Measurements from ENCODE around the gene RAD51B. TPM values are rescaled to one million over a fixed set of nuclear protein-coding genes. Genes with fewer than 3 reads are reported as not detected.

Gene RAD51B
- total RNA-seq, 1 experiment from 2014 or later, result 14.2 TPM

DNA sequence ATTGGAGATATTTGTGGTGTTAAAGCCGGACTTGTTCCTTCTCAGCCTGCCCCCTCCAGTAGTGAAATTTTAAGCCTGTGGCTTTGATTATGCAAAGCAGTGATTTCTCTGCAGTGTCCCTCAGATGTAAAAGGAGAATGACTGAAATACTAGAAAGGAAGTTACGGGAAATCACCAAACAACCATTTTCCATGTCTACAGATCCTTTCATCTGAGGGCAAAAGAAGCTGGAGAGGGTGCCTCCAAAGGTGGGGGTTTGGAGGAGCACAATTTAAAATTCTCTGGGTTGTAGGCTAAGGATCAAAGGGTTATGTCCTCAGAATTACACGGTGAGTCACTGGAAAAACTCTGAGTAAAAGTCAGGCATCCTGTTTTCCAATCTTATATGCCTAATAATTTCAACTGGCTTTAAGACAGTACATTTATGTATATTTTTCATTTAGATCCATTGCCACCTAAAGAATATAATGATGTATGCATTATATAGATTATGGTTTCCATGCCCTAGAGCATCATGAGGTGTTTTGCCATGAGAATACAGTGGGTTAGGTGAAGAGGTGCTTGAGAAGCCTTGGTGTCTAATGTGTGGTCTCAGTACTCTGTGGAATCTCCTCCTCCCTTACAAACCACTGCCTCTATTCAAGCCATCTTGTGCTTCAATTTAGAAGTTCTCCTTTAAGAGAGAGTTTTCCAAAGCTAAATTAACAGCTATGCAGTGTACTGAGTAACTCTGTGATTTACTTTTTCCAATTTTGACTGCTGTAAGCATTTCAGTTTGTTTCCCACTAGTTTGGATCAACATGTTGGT is 362.1 kb downstream of the RAD51B start (continued):
- TF ChIP-seq, protein P1, sequence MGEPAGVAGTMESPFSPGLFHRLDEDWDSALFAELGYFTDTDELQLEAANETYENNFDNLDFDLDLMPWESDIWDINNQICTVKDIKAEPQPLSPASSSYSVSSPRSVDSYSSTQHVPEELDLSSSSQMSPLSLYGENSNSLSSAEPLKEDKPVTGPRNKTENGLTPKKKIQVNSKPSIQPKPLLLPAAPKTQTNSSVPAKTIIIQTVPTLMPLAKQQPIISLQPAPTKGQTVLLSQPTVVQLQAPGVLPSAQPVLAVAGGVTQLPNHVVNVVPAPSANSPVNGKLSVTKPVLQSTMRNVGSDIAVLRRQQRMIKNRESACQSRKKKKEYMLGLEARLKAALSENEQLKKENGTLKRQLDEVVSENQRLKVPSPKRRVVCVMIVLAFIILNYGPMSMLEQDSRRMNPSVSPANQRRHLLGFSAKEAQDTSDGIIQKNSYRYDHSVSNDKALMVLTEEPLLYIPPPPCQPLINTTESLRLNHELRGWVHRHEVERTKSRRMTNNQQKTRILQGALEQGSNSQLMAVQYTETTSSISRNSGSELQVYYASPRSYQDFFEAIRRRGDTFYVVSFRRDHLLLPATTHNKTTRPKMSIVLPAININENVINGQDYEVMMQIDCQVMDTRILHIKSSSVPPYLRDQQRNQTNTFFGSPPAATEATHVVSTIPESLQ (CRISPR knock-in tag; IDR thresholded peaks at IDR 0.05), result no peak

DNA sequence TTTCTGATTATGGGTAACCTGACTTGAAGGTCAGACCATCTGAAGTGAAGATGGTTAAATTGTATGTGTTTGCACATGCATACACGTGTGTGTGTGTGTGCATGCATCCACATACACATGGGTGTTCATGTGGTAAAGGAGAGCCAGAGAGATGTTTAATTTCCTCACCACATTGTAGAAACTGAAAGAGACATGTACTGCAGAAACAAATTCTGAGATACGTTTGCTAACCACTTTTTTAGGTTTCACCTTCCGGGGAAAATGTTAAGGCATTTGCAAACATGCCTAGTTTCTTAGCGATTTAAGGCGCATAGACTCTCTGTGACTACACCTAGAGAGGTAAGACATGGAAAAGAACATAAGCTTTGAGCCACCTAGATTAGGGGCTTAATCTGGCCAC is 362.9 kb downstream of the RAD51B start:
- Mint-ChIP-seq H3K27ac (no peak overlapping the region), H3K9me3 (no peaks in the 10 kb centered on the region; the same call in 1 of the 2 replicates), H3K27me3 (ENCODE audit: low read depth) (no peaks in the 10 kb centered on the region; the same call in 1 of the 2 replicates), H3K4me1 (peaks cover 35% of the 10 kb centered on the region), H3K36me3 (no peaks in the 10 kb centered on the region), H3K4me3 (no peak overlapping the region)
- no peak for ATAC-seq
- no peak for DNase-seq (ENCODE audit: low spot score)
- ChIA-PET CTCF (no interaction called here), POLR2A (no interaction called here)
- TF ChIP-seq FOXK1 (CRISPR knock-in tag; IDR thresholded peaks at IDR 0.05), result no peak
- TF ChIP-seq, protein P2, sequence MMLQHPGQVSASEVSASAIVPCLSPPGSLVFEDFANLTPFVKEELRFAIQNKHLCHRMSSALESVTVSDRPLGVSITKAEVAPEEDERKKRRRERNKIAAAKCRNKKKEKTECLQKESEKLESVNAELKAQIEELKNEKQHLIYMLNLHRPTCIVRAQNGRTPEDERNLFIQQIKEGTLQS (CRISPR knock-in tag; conservative IDR thresholded peaks at IDR 0.05), result no peak
- no peak for TF ChIP-seq SMAD3 (CRISPR knock-in tag; IDR thresholded peaks at IDR 0.05; ENCODE audit: borderline replicate concordance)
- TF ChIP-seq, protein P3, sequence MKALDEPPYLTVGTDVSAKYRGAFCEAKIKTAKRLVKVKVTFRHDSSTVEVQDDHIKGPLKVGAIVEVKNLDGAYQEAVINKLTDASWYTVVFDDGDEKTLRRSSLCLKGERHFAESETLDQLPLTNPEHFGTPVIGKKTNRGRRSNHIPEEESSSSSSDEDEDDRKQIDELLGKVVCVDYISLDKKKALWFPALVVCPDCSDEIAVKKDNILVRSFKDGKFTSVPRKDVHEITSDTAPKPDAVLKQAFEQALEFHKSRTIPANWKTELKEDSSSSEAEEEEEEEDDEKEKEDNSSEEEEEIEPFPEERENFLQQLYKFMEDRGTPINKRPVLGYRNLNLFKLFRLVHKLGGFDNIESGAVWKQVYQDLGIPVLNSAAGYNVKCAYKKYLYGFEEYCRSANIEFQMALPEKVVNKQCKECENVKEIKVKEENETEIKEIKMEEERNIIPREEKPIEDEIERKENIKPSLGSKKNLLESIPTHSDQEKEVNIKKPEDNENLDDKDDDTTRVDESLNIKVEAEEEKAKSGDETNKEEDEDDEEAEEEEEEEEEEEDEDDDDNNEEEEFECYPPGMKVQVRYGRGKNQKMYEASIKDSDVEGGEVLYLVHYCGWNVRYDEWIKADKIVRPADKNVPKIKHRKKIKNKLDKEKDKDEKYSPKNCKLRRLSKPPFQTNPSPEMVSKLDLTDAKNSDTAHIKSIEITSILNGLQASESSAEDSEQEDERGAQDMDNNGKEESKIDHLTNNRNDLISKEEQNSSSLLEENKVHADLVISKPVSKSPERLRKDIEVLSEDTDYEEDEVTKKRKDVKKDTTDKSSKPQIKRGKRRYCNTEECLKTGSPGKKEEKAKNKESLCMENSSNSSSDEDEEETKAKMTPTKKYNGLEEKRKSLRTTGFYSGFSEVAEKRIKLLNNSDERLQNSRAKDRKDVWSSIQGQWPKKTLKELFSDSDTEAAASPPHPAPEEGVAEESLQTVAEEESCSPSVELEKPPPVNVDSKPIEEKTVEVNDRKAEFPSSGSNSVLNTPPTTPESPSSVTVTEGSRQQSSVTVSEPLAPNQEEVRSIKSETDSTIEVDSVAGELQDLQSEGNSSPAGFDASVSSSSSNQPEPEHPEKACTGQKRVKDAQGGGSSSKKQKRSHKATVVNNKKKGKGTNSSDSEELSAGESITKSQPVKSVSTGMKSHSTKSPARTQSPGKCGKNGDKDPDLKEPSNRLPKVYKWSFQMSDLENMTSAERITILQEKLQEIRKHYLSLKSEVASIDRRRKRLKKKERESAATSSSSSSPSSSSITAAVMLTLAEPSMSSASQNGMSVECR (CRISPR knock-in tag; IDR thresholded peaks at IDR 0.05; ENCODE audit: borderline replicate concordance), result no peak
- TF ChIP-seq, protein P4, sequence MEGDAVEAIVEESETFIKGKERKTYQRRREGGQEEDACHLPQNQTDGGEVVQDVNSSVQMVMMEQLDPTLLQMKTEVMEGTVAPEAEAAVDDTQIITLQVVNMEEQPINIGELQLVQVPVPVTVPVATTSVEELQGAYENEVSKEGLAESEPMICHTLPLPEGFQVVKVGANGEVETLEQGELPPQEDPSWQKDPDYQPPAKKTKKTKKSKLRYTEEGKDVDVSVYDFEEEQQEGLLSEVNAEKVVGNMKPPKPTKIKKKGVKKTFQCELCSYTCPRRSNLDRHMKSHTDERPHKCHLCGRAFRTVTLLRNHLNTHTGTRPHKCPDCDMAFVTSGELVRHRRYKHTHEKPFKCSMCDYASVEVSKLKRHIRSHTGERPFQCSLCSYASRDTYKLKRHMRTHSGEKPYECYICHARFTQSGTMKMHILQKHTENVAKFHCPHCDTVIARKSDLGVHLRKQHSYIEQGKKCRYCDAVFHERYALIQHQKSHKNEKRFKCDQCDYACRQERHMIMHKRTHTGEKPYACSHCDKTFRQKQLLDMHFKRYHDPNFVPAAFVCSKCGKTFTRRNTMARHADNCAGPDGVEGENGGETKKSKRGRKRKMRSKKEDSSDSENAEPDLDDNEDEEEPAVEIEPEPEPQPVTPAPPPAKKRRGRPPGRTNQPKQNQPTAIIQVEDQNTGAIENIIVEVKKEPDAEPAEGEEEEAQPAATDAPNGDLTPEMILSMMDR (IDR thresholded peaks at IDR 0.05), result no peak
- TF ChIP-seq, protein P5, sequence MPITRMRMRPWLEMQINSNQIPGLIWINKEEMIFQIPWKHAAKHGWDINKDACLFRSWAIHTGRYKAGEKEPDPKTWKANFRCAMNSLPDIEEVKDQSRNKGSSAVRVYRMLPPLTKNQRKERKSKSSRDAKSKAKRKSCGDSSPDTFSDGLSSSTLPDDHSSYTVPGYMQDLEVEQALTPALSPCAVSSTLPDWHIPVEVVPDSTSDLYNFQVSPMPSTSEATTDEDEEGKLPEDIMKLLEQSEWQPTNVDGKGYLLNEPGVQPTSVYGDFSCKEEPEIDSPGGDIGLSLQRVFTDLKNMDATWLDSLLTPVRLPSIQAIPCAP (CRISPR knock-in tag; IDR thresholded peaks at IDR 0.05), result no peak
- no peak for TF ChIP-seq ZNF671 (CRISPR knock-in tag; IDR thresholded peaks at IDR 0.05)
- TF ChIP-seq GABPB1 (CRISPR knock-in tag; IDR thresholded peaks at IDR 0.05), result no peak
- no peak for TF ChIP-seq CREM (CRISPR knock-in tag; IDR thresholded peaks at IDR 0.05)
- TF ChIP-seq, protein P6, sequence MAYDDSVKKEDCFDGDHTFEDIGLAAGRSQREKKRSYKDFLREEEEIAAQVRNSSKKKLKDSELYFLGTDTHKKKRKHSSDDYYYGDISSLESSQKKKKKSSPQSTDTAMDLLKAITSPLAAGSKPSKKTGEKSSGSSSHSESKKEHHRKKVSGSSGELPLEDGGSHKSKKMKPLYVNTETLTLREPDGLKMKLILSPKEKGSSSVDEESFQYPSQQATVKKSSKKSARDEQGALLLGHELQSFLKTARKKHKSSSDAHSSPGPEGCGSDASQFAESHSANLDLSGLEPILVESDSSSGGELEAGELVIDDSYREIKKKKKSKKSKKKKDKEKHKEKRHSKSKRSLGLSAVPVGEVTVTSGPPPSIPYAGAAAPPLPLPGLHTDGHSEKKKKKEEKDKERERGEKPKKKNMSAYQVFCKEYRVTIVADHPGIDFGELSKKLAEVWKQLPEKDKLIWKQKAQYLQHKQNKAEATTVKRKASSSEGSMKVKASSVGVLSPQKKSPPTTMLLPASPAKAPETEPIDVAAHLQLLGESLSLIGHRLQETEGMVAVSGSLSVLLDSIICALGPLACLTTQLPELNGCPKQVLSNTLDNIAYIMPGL (CRISPR knock-in tag; IDR thresholded peaks at IDR 0.05), result no peak
- TF ChIP-seq, protein P7, sequence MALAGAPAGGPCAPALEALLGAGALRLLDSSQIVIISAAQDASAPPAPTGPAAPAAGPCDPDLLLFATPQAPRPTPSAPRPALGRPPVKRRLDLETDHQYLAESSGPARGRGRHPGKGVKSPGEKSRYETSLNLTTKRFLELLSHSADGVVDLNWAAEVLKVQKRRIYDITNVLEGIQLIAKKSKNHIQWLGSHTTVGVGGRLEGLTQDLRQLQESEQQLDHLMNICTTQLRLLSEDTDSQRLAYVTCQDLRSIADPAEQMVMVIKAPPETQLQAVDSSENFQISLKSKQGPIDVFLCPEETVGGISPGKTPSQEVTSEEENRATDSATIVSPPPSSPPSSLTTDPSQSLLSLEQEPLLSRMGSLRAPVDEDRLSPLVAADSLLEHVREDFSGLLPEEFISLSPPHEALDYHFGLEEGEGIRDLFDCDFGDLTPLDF (CRISPR knock-in tag; IDR thresholded peaks at IDR 0.05), result no peak
- TF ChIP-seq, protein P8, sequence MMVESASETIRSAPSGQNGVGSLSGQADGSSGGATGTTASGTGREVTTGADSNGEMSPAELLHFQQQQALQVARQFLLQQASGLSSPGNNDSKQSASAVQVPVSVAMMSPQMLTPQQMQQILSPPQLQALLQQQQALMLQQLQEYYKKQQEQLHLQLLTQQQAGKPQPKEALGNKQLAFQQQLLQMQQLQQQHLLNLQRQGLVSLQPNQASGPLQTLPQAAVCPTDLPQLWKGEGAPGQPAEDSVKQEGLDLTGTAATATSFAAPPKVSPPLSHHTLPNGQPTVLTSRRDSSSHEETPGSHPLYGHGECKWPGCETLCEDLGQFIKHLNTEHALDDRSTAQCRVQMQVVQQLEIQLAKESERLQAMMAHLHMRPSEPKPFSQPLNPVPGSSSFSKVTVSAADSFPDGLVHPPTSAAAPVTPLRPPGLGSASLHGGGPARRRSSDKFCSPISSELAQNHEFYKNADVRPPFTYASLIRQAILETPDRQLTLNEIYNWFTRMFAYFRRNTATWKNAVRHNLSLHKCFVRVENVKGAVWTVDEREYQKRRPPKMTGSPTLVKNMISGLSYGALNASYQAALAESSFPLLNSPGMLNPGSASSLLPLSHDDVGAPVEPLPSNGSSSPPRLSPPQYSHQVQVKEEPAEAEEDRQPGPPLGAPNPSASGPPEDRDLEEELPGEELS (CRISPR knock-in tag; IDR thresholded peaks at IDR 0.05), result no peak
- TF ChIP-seq, protein P9, sequence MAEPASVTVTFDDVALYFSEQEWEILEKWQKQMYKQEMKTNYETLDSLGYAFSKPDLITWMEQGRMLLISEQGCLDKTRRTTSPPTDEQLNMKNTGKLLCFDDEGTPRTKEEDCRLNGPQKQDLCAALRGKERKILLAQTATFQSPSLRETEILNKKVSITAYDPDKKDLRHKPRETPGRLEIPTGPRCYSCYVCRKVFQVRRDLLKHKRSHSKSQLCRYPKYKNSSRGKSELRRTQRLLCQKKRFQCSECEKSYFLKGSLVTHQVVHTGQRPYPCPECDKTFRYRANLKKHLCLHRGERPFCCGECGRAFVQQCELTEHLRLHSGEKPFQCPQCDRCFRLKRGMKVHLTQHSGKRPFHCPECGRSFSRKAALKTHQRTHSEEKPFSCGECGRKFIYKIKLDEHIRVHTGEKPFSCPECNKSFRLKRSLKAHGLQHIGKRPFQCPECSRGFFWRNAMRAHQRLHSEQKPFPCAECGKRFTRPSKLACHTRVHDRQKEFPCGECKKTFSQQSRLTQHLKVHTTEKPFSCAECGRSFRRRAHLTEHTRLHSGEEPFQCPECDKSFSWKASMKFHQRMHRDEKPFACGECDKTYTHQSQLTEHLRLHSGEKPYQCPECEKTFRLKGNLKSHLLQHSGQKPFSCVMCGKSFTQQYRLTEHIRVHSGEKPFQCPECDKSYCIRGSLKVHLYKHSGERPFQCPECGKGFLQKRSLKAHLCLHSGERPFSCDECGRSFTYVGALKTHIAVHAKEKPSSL (CRISPR knock-in tag; conservative IDR thresholded peaks at IDR 0.05), result no peak
- TF ChIP-seq NR1H2 (CRISPR knock-in tag; IDR thresholded peaks at IDR 0.05), result no peak
- no peak for TF ChIP-seq RORB (CRISPR knock-in tag; IDR thresholded peaks at IDR 0.05)
